ENCODE data around the gene JUNB.
A peak's percentile ranks its signal among the peaks of the same experiment; 100 is the strongest.

JUNB gene

GRCh38 chr19:12757544-12758274 lies 33.6 kb upstream of the JUNB start:
- TF ChIP-seq, protein P1, sequence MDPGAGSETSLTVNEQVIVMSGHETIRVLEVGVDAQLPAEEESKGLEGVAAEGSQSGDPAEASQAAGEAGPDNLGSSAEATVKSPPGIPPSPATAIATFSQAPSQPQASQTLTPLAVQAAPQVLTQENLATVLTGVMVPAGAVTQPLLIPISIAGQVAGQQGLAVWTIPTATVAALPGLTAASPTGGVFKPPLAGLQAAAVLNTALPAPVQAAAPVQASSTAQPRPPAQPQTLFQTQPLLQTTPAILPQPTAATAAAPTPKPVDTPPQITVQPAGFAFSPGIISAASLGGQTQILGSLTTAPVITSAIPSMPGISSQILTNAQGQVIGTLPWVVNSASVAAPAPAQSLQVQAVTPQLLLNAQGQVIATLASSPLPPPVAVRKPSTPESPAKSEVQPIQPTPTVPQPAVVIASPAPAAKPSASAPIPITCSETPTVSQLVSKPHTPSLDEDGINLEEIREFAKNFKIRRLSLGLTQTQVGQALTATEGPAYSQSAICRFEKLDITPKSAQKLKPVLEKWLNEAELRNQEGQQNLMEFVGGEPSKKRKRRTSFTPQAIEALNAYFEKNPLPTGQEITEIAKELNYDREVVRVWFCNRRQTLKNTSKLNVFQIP (CRISPR knock-in tag; IDR thresholded peaks at IDR 0.05; ENCODE audit: borderline replicate concordance, low read depth) = 0 out of 2 replicates have a peak, but pooled peaks have one; percentile 19
- no peak for TF ChIP-seq ZNF8 (CRISPR knock-in tag; IDR thresholded peaks at IDR 0.05)
- ATAC-seq = peak; percentile 96

- no peak for ATAC-seq
- TF ChIP-seq RARB (CRISPR knock-in tag; IDR thresholded peaks at IDR 0.05) = no peak
- TF ChIP-seq CREB5 (CRISPR knock-in tag; IDR thresholded peaks at IDR 0.05; ENCODE audit: low read depth) = no peak
- no peak for TF ChIP-seq ZNF70 (CRISPR knock-in tag; IDR thresholded peaks at IDR 0.05)
- TF ChIP-seq TOX (CRISPR knock-in tag; IDR thresholded peaks at IDR 0.05; ENCODE audit: borderline replicate concordance) = no peak
- no peak for TF ChIP-seq ZC3H10 (CRISPR knock-in tag; IDR thresholded peaks at IDR 0.05)
- TF ChIP-seq TSHZ2 (CRISPR knock-in tag; IDR thresholded peaks at IDR 0.05) = no peak
- no peak for TF ChIP-seq ARNTL (CRISPR knock-in tag; IDR thresholded peaks at IDR 0.05; ENCODE audit: borderline replicate concordance, low read depth)
- no peak for TF ChIP-seq ZNF8 (CRISPR knock-in tag; IDR thresholded peaks at IDR 0.05)
- no peak for TF ChIP-seq TCF4 (CRISPR knock-in tag; IDR thresholded peaks at IDR 0.05; ENCODE audit: borderline replicate concordance)
- TF ChIP-seq GLIS3 (CRISPR knock-in tag; IDR thresholded peaks at IDR 0.05) = no peak
Observed at GRCh38 chr19:12759686-12760085, 31.6 kb upstream of the JUNB start.

DNA sequence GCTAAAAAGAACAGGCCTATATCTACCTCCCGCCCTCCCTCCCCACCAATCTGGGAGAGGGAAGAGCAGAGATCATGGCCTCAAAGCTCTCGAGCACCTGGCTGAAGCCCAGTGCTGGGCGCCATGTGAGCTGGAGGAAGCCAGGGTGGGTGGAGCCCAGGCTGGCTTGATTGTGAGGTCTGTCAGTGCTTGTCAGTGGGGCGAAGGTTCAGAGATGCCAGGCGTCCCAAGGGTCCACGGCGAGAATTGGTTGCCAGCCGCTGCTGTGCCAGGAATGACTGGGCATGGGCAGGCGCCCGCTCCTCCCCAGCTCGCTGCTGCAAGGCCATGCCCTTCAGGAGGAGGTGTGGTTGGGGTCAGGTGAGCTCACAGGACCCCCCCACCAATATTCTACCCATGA lies 28.2 kb upstream of the JUNB start:
- no peak for ATAC-seq
- TF ChIP-seq ZNF565 (CRISPR knock-in tag; conservative IDR thresholded peaks at IDR 0.05; ENCODE audit: low read depth) (no peak), ESRRG (CRISPR knock-in tag; IDR thresholded peaks at IDR 0.05) (no peak), SNAI2 (CRISPR knock-in tag; IDR thresholded peaks at IDR 0.05) (no peak), GLIS3 (CRISPR knock-in tag; IDR thresholded peaks at IDR 0.05) (no peak), TCF4 (CRISPR knock-in tag; IDR thresholded peaks at IDR 0.05; ENCODE audit: borderline replicate concordance) (no peak)
- TF ChIP-seq, protein P1 (CRISPR knock-in tag; IDR thresholded peaks at IDR 0.05; ENCODE audit: borderline replicate concordance, low read depth) = no peak

GRCh38 chr19:12764698-12765097 lies 26.6 kb upstream of the JUNB start:
- TF ChIP-seq RARB (CRISPR knock-in tag; IDR thresholded peaks at IDR 0.05) (no peak), ESRRG (CRISPR knock-in tag; IDR thresholded peaks at IDR 0.05) (no peak), TOX (CRISPR knock-in tag; IDR thresholded peaks at IDR 0.05; ENCODE audit: borderline replicate concordance) (no peak), TCF4 (CRISPR knock-in tag; IDR thresholded peaks at IDR 0.05; ENCODE audit: borderline replicate concordance) (no peak), SNAI2 (CRISPR knock-in tag; IDR thresholded peaks at IDR 0.05) (no peak), OSR1 (CRISPR knock-in tag; IDR thresholded peaks at IDR 0.05) (no peak), CSDC2 (CRISPR knock-in tag; IDR thresholded peaks at IDR 0.05) (no peak), ZNF8 (CRISPR knock-in tag; IDR thresholded peaks at IDR 0.05) (no peak), ZFP3 (CRISPR knock-in tag; IDR thresholded peaks at IDR 0.05) (no peak), ZNF565 (CRISPR knock-in tag; conservative IDR thresholded peaks at IDR 0.05; ENCODE audit: low read depth) (no peak)
- TF ChIP-seq, protein P2, sequence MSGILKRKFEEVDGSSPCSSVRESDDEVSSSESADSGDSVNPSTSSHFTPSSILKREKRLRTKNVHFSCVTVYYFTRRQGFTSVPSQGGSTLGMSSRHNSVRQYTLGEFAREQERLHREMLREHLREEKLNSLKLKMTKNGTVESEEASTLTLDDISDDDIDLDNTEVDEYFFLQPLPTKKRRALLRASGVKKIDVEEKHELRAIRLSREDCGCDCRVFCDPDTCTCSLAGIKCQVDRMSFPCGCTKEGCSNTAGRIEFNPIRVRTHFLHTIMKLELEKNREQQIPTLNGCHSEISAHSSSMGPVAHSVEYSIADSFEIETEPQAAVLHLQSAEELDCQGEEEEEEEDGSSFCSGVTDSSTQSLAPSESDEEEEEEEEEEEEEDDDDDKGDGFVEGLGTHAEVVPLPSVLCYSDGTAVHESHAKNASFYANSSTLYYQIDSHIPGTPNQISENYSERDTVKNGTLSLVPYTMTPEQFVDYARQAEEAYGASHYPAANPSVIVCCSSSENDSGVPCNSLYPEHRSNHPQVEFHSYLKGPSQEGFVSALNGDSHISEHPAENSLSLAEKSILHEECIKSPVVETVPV (CRISPR knock-in tag; IDR thresholded peaks at IDR 0.05) = no peak
- TF ChIP-seq, protein P3, sequence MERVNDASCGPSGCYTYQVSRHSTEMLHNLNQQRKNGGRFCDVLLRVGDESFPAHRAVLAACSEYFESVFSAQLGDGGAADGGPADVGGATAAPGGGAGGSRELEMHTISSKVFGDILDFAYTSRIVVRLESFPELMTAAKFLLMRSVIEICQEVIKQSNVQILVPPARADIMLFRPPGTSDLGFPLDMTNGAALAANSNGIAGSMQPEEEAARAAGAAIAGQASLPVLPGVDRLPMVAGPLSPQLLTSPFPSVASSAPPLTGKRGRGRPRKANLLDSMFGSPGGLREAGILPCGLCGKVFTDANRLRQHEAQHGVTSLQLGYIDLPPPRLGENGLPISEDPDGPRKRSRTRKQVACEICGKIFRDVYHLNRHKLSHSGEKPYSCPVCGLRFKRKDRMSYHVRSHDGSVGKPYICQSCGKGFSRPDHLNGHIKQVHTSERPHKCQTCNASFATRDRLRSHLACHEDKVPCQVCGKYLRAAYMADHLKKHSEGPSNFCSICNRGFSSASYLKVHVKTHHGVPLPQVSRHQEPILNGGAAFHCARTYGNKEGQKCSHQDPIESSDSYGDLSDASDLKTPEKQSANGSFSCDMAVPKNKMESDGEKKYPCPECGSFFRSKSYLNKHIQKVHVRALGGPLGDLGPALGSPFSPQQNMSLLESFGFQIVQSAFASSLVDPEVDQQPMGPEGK (CRISPR knock-in tag; IDR thresholded peaks at IDR 0.05; ENCODE audit: borderline replicate concordance) = no peak
- no peak for ATAC-seq
